OCI-M1 (cell line): ENCODE results near the gene PIAS1.

Source experiments
- DNase-seq: peaks from one replicate; lab custom pipeline; 2025; lab: John Stamatoyannopoulos, UW

The PIAS1 gene

GRCh38 chr15:68062946-68063465 lies 8.9 kb downstream of the PIAS1 start:
- DNase-seq, result no peak

GRCh38 chr15:68063606-68064005 lies 9.5 kb downstream of the PIAS1 start:
- no peak for DNase-seq

DNA sequence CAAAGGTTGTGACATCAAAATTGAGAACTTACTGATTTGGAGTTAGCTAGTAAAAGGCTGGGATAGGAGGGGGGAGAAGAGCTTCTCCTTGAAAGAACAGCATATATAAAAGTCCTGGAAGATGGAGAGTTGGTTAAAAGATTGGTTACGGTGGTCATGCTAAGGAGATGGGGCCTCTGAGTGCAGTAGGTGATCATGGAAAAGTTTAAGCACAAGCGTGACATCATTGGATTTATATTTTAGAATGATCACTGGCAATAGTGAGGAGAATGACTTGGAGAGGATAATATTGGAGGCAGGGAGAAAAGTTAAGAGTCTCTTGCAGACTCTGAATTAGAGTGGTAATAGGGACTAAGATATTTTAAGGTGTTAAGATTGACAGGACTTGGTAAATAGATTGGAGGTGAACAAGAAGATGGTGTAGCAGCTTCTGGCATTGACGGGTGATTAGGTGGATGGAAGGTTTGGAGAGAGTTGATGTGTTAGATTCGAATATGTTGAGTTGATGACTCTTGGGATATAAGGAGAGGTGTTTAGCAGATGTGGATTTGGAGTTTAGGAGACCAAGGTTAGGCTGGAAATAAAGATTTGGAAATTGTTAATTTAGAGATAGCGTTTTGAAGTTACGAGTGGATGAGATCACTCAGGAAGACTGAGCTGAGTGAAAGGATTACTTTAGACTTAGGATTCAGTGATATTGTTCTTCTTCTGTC lies 19.6 kb downstream of the PIAS1 start:
- no peak for DNase-seq

DNA sequence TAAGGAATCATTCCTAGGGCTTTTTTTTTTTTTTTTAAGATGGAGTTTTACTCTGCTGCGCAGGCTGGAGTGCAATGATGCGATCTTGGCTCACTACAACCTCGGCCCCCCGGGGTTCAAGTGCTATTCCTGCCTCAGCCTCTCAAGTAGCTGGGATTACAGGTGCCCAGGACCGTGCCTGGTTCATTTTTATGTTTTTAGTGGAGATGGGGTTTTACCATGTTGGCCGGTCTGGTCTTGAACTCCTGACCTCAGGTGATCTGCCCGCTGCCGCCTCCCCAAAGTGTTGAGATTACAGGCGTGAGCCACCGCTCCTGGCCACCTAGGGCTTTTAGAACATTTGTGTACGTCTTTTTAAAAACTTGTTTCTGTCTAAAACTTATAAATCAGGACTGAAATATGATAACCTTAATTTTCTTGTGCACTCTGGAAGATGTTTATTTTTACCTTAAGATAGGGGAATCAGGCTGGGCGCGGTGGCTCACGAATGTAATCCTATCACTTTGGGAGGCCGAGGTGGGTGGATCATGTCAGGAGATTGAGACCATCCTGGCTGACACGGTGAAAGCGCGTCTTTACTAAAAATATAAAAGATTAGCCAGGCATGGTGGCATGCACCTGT lies 21.8 kb downstream of the PIAS1 start:
- DNase-seq, result no peak

DNA sequence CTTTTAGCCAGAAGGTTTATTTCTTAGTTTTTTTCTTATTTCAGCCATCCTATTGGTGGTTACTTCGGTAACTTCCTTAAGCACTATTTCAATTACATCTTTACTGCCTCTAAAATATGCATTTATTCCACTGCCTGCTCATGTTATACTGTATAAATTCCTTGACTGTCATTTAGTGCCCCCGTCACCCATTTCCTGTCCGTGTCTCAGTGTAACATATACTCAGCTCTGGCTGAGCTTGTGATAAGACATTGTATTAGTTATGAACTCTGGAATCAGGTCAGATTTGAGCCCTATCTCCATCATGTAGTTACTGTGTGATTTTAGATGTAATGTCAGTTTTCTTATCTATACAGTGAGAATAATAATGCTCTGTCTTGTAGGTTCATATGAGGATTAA lies 24.2 kb downstream of the PIAS1 start:
- no peak for DNase-seq

- DNase-seq, result no peak
These were observed 26.2 kb downstream of the PIAS1 start for GRCh38 chr15:68080334-68080733.

DNA sequence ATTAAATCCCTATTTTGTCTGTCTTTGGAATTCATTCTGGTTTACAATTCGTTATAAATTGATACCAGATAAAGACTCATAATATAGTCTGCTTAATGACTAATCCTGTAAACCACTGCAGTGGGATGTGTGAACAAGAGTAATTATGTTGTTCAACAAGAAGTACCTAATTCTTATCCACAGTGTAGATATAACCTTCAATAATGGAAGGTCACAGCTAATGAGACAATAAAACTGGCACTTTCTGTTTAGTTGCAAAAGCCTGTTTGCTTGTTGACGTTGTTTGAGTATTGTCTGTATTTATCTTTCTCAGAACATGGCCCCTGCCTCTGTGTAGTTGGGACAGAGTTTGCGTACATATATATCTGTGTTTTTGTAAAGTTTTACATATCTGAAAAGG lies 26.7 kb downstream of the PIAS1 start:
- no peak for DNase-seq

- DNase-seq, result peak; percentile 31
These were observed 27.9 kb downstream of the PIAS1 start for GRCh38 chr15:68081869-68082505.

DNA sequence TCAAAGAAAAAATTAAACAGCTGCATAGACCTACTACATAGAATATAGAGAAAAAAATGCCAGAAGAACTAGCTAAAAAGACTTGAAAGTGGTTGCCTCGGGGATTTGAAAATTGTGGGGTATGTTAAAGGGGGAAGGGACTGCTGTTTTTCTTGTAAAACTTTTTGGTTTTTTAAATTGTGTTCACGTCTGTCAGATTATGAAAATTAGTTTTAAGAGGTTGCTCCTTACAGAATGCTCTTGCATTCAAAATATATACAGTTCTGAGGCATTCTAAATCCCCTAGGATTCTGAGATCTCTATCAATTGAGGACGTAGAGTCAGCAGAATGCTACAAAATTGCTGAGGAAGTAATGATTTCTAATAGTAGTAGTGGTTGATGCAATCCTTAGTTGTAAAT lies 28.6 kb downstream of the PIAS1 start:
- DNase-seq, result no peak

DNA sequence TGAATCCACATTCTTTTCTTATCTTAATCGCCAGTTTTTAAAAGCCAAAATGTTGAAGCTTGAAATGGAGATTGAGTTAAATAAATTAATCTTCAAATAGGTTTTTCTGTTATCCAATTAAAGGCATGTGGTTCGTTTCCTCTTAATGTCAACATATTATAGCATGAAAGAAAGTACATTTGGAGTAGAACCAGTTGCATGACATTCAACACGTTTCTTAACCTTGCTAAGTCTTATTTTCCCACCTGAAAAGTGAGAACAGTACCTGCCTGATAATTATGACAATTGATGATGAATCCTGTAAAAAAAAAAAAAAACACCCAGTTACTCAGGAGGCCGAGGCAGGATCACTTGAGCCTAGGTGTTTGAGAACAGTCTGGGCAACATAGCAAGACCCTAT lies 29.3 kb downstream of the PIAS1 start:
- DNase-seq, result no peak

DNA sequence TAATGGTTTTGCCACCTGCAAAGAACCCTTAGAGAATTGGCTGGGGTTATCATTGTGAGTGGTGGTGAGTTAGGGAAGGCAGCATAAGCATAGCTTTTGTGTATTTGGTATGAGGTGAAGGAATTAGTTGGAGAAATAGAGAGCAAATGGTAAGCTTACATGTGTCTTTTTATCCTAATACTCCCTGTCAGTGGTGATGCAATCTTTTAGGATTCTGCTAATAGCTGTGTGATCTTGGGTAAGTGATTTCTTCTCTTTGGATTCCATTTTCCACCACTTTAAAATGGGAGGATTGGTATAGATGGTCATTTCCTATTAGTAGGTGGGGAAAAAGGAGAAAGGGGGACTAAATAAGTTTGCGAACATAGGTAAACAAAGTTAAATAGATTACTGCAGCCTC lies 30.9 kb downstream of the PIAS1 start:
- no peak for DNase-seq

GRCh38 chr15:68091743-68092142 lies 37.6 kb downstream of the PIAS1 start:
- no peak for DNase-seq

- DNase-seq, result peak; percentile 8
These were observed 42.0 kb downstream of the PIAS1 start for GRCh38 chr15:68096099-68096498.

DNA sequence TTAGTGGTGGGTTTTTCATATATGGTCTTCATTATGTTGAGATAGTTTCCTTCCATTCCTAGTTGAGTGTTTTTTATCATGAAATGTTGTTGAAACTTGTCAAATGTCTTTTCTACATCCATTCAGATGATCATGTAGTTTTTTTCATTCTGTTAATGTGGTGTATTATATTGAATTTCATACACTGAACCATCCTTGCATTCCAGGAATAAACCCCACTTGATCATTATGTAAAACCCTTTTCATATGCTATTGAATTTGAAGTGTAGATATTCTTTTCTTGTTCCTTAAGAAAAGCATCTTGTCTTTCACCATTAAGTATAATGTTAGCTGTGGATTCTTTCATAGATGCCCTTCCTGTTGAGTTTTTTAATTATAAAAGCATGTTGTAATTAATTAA lies 42.9 kb downstream of the PIAS1 start:
- DNase-seq, result peak; percentile 23

DNA sequence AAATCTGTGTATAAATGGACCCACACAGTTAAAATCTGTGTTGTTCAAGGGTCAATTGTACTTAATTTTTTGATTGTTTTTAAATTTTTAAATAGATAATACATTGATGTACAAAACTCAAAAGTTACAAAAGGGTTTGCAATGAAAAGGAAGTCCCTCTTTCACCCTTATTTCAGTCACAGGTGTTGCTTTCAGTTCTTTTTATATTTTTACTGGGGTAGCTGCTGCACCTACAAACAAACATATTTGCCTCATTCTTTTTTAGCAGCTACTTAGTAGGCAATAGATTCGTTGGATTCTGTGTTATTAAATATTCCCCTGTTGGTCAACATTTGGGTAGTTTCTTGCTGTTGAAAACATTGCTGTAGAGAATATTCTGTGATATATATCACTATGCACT lies 44.4 kb downstream of the PIAS1 start:
- no peak for DNase-seq

GRCh38 chr15:68100194-68100593 lies 46.1 kb downstream of the PIAS1 start:
- DNase-seq, result no peak

DNA sequence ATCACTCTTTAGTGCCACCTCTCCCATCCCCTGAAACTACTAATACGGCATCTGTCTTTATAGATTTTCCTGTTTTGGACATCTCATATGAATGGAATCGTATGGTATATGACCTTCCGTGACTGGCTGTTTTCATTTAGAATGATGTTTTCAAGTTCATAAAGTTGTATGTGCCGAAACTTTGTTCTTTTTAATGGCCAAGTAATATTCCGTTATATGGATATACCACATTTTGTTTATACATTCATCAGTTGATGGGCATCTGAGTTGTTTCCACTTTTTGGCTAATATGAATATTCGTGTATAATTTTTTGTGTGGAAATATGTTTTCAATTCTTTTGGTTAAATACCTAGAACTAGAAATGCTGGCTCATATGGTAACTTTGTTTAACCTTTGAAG lies 49.5 kb downstream of the PIAS1 start:
- no peak for DNase-seq

- DNase-seq, result no peak
These were observed 52.5 kb downstream of the PIAS1 start for GRCh38 chr15:68106656-68107055.

GRCh38 chr15:68107142-68107541 lies 53.0 kb downstream of the PIAS1 start:
- no peak for DNase-seq

GRCh38 chr15:68112706-68113105 lies 58.6 kb downstream of the PIAS1 start:
- DNase-seq, result peak; percentile 24

GRCh38 chr15:68113273-68113672 lies 59.2 kb downstream of the PIAS1 start:
- DNase-seq, result peak; percentile 63

DNA sequence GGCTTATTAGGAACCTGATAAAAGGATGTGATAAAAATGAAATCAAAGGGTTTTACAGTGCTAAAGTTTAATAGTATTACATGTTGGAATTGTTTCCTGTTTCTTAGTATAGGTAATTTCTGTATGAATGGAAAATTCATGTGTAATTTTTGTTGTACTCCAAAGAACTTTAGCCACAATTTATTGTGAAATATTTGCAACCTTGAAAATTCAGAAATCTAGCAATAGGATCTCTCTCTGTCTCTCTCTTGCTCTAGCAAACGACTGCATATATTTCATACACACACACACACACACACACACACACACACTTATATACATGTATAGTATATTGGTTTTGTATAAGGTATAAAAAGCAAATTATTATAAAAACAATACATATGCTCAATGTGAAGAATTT lies 59.6 kb downstream of the PIAS1 start:
- peak; percentile 47 for DNase-seq

- DNase-seq, result peak; percentile 77
These were observed 60.2 kb downstream of the PIAS1 start for GRCh38 chr15:68114356-68114755.
